ENCODE data around the gene ZNF268.

DNA sequence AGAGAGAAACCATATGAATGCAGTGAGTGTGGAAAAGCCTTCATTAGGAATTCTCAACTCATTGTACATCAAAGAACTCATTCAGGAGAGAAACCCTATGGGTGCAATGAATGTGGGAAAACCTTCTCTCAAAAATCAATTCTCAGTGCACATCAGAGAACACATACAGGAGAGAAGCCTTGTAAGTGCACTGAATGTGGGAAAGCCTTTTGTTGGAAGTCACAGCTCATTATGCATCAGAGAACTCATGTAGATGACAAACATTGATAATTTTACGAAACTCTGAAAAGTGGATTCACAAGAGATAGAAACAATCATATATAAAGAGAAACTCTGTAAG lies 22.9 kb downstream of the ZNF268 start:
- no peak for TF ChIP-seq POLR2A (IDR thresholded peaks at IDR 0.05)
- TF ChIP-seq, protein P1, sequence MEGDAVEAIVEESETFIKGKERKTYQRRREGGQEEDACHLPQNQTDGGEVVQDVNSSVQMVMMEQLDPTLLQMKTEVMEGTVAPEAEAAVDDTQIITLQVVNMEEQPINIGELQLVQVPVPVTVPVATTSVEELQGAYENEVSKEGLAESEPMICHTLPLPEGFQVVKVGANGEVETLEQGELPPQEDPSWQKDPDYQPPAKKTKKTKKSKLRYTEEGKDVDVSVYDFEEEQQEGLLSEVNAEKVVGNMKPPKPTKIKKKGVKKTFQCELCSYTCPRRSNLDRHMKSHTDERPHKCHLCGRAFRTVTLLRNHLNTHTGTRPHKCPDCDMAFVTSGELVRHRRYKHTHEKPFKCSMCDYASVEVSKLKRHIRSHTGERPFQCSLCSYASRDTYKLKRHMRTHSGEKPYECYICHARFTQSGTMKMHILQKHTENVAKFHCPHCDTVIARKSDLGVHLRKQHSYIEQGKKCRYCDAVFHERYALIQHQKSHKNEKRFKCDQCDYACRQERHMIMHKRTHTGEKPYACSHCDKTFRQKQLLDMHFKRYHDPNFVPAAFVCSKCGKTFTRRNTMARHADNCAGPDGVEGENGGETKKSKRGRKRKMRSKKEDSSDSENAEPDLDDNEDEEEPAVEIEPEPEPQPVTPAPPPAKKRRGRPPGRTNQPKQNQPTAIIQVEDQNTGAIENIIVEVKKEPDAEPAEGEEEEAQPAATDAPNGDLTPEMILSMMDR (IDR thresholded peaks at IDR 0.05): no peak

All from adrenal gland (tissue), 5 donors.